WTC11 (cell line): ENCODE results near the gene LCE1D.

Source experiments
- CTCF ChIP-seq: fragments of 200-600 bp; IDR thresholded peaks from 2 replicates; pipeline ENCODE4 v1.8.0; 2022; ENCODE audit warnings: antibody characterized with exemption
- ZNF232 ChIP-seq: sonication (generic); formaldehyde crosslinking; IDR thresholded peaks from 2 replicates; pipeline ENCODE4 v1.8.0; 2022; ENCODE audit warnings: mild to moderate bottlenecking, missing genetic modification reagents

GRCh38 chr1:152827173-152827572, 30.7 kb downstream of the LCE1D start, which contains the start of gene LCE1A:
- no peak for TF ChIP-seq CTCF
- TF ChIP-seq ZNF232 (CRISPR knock-in tag) = no peak
